Prostate gland (tissue), 2 donors: Measurements from ENCODE around the gene INPP4B. TPM values are rescaled to one million over a fixed set of nuclear protein-coding genes. Genes with fewer than 3 reads are reported as not detected.
A peak's percentile ranks its signal among the peaks of the same experiment; 100 is the strongest.

Experiments
- DNase-seq: peaks from one replicate; pipeline ENCODE4 v3.0.0-alpha.2; 2019; ENCODE audit warnings: low spot score
- H3K27ac ChIP-seq, 2 donors: fragments of 200-600 bp; sonication (generic); 2 replicates each; pipeline ENCODE4 v1.5.1; 2017 to 2019
- H3K27me3 ChIP-seq: fragments of 200-600 bp; sonication (generic); replicated peaks from 2 replicates; pipeline ENCODE4 v1.5.1; 2019; ENCODE audit not compliant: insufficient read depth
- H3K36me3 ChIP-seq, 2 donors: fragments of 200-600 bp; sonication (generic); 1 replicate in 1 of 2; 2 replicates in 1 of 2; pipeline versions ENCODE4 v1.5.1 to v1.8.1; 2017 to 2019
- H3K4me1 ChIP-seq: fragments of 200-600 bp; sonication (generic); replicated peaks from 2 replicates; pipeline ENCODE4 v1.5.1; 2019
- H3K4me3 ChIP-seq, 2 donors: fragments of 200-600 bp; sonication (generic); 2 replicates each; pipeline ENCODE4 v1.5.1; 2017 to 2019
- H3K9me3 ChIP-seq: fragments of 200-600 bp; sonication (generic); 2 replicates; pipeline ENCODE4 v1.5.1; 2017
- POLR2A ChIP-seq: fragments of 450-650 bp; IDR thresholded peaks from one replicate; pipeline ENCODE4 v1.6.1; 2016; ENCODE audit warnings: antibody characterized with exemption, mild to moderate bottlenecking
- POLR2AphosphoS5 ChIP-seq: sonication (generic); formaldehyde crosslinking; IDR thresholded peaks from one replicate; pipeline ENCODE4 v1.6.1; 2017; ENCODE audit warnings: antibody characterized with exemption
- WGBS: methylation state at CpG from one replicate; pipeline ENCODE4 v1.1.5; 2018; 5-methylcytosine and 5-hydroxymethylcytosine counted together
- intact Hi-C: fragments of 100-400 bp; cut with DNase I; formaldehyde crosslinking; loops from one replicate; pipeline ENCODE4 v1.14.2; 2022
- total RNA-seq, 2 donors: library from RNA; depleted of rRNA; stranded (reverse); fragments of >200 nt; gene quantifications; one replicate each; pipeline ENCODE4 v1.1.0, GENCODE V29; 2016
- TF ChIP-seq, protein P1 (sequence below), 4 experiments: fragments of 200-600 bp in 2 of 4; fragments of 450-650 bp in 2 of 4; sonication (generic) in 2 of 4; IDR thresholded peaks; 1 replicate in 3 of 4; 2 replicates in 1 of 4; pipeline ENCODE4 v1.5.1; 2016 to 2019; ENCODE audit warnings: antibody characterized with exemption in 4 of 4, mild to moderate bottlenecking in 2 of 4, moderate library complexity in 2 of 4

The INPP4B gene
- total RNA-seq, 2 donors from 2014 or later: 22.3 to 49.7 TPM

DNA sequence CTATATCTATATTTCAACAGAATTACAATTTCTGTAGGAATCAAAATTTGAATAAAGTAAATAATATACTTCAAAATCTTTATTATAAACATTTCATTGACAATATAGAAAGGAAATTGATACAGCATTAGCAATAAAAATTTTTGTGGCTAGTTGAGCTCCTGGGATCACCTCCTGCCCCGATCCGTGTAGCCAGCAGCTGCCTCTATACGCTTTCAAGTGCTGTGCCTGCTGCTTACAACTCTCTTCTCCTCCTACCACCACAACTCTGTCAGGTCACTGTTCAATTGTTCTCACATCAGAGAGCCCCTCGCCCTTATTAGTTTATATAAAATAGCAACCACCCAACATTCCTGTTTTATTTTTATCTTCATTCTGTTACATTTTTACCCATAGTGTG, 27.6 kb downstream of the INPP4B start:
- WGBS: 72% methylated on average over 4 of the region's 4 CpGs
- no peak overlapping the region for H3K27ac ChIP-seq

DNA sequence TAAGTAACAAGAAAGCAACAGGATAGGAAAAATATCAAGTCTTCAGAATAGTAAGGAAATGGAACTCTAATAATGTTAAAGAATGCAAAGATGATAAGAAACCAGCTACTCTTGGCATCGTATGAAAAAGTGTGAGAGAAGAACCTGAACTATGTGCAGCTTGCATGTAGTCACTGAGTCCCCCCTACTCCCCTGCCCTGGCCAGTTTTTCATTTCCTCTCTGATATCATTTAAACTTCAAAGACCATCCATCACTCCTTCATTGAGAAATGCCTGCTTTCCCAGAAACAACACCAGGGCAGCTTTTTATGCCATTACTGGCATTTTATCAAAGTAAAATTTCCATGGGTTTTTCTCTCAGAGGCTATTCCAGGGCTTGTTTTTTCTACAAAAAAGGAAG, 28.1 kb downstream of the INPP4B start:
- Histone ChIP-seq H3K4me1 (no peaks in the 10 kb centered on the region), H3K36me3 (no peaks in the 10 kb centered on the region), H3K9me3 (no peaks in the 10 kb centered on the region), H3K27ac (no peak overlapping the region), H3K4me3 (no peak overlapping the region), H3K27me3 (no peaks in the 10 kb centered on the region)
- no peak for DNase-seq
- intact Hi-C loops: no loop called here
- no peak for TF ChIP-seq POLR2AphosphoS5
- TF ChIP-seq, protein P1, sequence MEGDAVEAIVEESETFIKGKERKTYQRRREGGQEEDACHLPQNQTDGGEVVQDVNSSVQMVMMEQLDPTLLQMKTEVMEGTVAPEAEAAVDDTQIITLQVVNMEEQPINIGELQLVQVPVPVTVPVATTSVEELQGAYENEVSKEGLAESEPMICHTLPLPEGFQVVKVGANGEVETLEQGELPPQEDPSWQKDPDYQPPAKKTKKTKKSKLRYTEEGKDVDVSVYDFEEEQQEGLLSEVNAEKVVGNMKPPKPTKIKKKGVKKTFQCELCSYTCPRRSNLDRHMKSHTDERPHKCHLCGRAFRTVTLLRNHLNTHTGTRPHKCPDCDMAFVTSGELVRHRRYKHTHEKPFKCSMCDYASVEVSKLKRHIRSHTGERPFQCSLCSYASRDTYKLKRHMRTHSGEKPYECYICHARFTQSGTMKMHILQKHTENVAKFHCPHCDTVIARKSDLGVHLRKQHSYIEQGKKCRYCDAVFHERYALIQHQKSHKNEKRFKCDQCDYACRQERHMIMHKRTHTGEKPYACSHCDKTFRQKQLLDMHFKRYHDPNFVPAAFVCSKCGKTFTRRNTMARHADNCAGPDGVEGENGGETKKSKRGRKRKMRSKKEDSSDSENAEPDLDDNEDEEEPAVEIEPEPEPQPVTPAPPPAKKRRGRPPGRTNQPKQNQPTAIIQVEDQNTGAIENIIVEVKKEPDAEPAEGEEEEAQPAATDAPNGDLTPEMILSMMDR (IDR thresholded peaks at IDR 0.05): no peak
- no peak for TF ChIP-seq POLR2A
- WGBS: 30% methylated on average over 1 of the region's 1 CpG

More for the DNA sequence above, 27.6 kb downstream of the INPP4B start:
- Histone ChIP-seq H3K9me3 (no peaks in the 10 kb centered on the region), H3K4me3 (no peak overlapping the region), H3K4me1 (no peaks in the 10 kb centered on the region), H3K27me3 (no peaks in the 10 kb centered on the region), H3K36me3 (no peaks in the 10 kb centered on the region)
- intact Hi-C loops: no loop called here
- no peak for TF ChIP-seq POLR2AphosphoS5
- TF ChIP-seq, protein P1 (IDR thresholded peaks at IDR 0.05): no peak
- no peak for TF ChIP-seq POLR2A
- DNase-seq: no peak

DNA sequence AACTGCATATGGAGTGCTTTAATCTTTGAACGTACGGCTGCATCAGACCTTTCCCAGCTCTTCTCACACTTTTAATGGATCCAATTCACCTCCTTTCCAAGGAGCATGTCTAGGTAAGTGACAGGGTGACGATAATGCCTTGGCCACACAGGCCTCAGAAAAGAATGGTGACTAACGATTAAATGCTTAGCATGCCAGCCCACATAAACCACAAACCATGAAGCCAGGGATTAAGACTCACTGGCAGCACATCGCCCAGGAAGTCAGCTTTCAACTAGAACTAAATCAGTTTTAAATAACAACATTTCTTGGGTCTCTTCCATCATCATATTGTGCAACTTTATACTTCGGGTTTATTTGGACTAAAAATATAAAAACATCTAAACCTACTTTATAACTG, 28.7 kb downstream of the INPP4B start:
- Histone ChIP-seq H3K36me3 (no peaks in the 10 kb centered on the region), H3K4me1 (no peaks in the 10 kb centered on the region), H3K27ac (no peak overlapping the region), H3K9me3 (no peaks in the 10 kb centered on the region), H3K27me3 (no peaks in the 10 kb centered on the region), H3K4me3 (no peak overlapping the region)
- intact Hi-C loops: no loop called here
- no peak for DNase-seq
- TF ChIP-seq POLR2A (no peak), POLR2AphosphoS5 (peak; percentile 15)
- TF ChIP-seq, protein P1 (IDR thresholded peaks at IDR 0.05): no peak
- 15% methylated on average over 6 of the region's 6 CpGs for WGBS

DNA sequence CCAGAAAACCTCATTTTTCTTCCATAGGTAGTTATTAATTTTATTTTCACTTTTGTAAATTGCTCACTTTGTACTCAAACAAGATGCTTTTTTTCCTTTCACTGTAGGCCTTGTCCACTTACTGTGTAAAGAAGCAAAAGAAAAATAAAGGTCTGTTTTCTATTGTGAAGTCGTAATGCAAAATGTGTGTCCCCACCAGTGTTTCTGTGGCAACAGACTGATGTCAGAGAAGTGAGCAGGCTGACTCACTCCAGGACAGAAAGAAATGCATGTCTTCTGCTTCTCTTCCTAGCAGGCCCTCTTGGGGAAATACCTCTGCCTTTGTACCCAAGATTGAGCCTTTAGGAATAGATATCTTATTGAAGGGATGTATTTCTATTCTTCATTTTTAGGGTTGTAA, 30.3 kb downstream of the INPP4B start:
- intact Hi-C loops: no loop called here
- WGBS: 34% methylated on average over 1 of the region's 1 CpG
- no peak overlapping the region for H3K4me3 ChIP-seq
- no peak for DNase-seq
- no peaks in the 10 kb centered on the region for H3K9me3 ChIP-seq
- H3K4me1 ChIP-seq: no peaks in the 10 kb centered on the region
- no peaks in the 10 kb centered on the region for H3K27me3 ChIP-seq
- H3K36me3 ChIP-seq: no peaks in the 10 kb centered on the region
- no peak overlapping the region for H3K27ac ChIP-seq
- no peak for TF ChIP-seq POLR2A
- TF ChIP-seq, protein P1 (IDR thresholded peaks at IDR 0.05): no peak
- TF ChIP-seq POLR2AphosphoS5: no peak

DNA sequence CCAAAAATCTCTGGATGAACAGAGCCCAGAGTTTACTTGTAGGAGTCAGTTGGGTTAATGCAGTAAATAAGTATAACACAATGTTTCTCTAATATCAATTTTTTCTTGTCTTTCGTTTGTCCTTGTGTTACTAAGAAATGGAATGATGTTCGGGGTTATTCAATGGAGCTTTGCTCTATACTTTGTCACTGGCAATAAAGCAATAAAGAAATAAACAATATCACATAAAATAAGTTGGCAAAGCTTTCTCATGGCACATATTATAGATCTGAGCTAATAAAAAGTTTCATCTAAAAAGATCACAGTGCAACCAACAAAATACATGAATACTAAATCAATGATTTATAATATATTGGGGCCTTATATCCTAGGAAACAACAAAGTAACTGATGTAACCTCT, 32.7 kb downstream of the INPP4B start:
- Histone ChIP-seq H3K27ac (no peak overlapping the region), H3K4me1 (no peaks in the 10 kb centered on the region), H3K9me3 (no peaks in the 10 kb centered on the region), H3K4me3 (no peak overlapping the region), H3K27me3 (no peaks in the 10 kb centered on the region), H3K36me3 (no peaks in the 10 kb centered on the region)
- intact Hi-C loops: no loop called here
- TF ChIP-seq POLR2AphosphoS5: no peak
- TF ChIP-seq, protein P1 (IDR thresholded peaks at IDR 0.05): no peak
- TF ChIP-seq POLR2A: no peak
- WGBS: 73% methylated on average over 2 of the region's 2 CpGs
- no peak for DNase-seq
